Stimulated activated CD8-positive, alpha-beta memory T cell treated with anti-CD3 and anti-CD28 coated beads, Interleukin-4, amount 100 ng/mL, for 4 hours (primary cell): ENCODE results near the gene XK.
"Not testable (repeated sequence)": the region's sequence is repeated elsewhere in the genome, so short reads cannot be mapped to it uniquely, and the experiment has no call there.

Experiments used
- DNase-seq, 2 donors: peaks; one replicate each; pipeline ENCODE4 v3.0.0-alpha.2; 2020; ENCODE audit warnings: low read depth in 2 of 2, low spot score in 1 of 2

XK gene

DNA sequence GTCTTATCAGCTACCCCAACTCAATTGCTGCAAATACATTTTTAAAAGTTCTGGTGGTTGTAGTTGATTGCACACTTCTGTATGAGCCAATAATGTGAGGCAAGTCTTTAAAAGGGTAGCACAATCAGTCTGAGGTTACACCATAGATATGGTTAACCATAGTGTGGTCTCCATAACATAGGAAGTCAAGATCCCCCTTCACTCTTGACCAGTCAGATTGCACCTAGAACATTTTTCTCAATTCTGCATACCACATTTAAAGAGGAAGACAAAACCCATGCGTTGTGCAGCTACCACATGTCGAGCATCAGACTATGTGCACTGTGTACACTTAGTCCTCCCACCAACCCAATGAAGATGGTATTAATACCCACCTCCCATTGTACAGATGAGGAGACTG, 67.8 kb downstream of the XK start:
- no peak for DNase-seq

- DNase-seq = no peak
These were observed 68.9 kb downstream of the XK start for GRCh38 chrX:37754516-37754915.

GRCh38 chrX:37755025-37755424, 69.4 kb downstream of the XK start:
- no peak for DNase-seq

DNA sequence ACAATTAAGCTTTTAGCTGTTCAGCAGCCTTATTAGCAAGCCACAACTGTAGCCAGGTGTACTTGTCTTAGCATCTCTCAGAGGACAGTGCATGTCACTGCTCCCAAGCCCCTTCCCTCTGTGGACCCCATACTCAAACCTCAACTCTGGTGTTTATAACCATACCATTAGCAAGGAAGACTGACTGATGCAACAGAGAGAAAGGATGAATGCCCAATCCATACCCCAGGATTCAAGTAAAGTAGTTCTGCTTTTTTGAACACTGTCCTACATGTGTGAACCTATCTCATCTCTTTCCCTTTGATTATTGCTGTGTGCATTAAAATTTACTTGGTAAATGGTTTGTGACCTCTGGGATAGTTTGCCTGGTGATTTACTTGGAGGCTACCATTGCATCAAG, 71.5 kb downstream of the XK start:
- no peak for DNase-seq

DNA sequence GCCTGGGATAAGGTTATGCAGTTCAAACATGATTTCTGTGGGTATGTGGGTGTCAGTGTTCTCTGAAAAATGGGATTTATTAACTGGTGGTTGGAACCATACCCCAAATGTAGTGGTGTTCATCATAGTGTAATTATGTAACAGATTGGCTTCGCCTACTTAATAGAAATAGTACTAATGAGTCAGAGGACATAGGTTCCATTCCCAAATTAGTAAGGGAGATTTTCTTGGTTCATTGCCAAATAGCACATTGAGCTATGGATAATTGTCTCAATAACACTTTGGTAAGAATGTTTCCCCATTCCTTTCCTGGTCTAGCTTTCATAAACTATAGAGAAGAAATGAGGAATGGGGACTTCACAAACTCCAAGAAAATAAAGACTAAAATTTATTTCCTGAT, 73.8 kb downstream of the XK start:
- no peak for DNase-seq

DNA sequence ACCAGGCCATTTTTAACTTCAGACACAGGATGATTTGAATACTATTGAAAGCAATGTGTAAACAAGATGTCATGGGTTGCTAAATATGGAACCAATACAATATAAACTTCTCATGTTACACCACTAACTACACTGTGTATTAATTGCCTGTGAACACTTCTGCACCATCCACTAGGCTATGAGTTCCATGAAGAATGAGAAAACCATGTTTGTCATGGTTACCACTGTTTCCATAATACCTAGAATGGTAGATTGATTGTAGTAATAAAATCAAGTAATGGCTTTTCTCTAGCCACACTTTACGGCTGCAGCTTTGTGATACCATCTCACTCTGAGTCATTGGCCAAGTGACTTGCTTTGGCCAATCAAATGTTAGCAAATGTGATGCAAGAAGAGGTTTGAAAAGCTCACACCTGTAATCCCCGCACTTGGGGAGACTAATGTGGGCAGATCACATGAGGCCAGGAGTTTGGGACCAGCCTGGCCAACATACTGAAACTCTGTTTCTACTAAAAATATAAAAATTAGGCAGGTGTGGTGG, 74.4 kb downstream of the XK start:
- DNase-seq = no peak

DNA sequence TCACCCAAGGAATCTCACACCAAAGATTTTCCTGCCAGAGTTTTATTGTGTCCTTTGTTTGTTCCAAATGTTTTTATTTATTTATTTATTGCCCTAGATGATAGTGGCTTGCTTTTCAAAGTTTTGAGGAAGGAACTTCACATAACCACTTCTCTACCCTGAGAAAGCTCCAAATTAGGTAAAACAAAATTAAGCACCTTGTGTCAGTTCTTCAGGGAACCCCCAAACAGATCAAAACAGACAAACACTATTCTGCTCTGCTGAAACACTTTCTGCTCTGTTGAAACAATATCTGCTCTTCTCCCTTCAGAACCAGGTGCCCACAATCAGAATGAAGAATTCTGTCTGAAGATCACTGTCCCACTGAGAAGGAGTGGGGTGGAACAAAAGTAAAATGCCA, 77.8 kb downstream of the XK start:
- DNase-seq = no peak

GRCh38 chrX:37765507-37765906, 79.9 kb downstream of the XK start:
- DNase-seq = no peak

- DNase-seq = no peak
These were observed 81.8 kb downstream of the XK start for GRCh38 chrX:37767430-37767829.

- not testable (repeated sequence) for DNase-seq
These were observed 83.3 kb downstream of the XK start for GRCh38 chrX:37768866-37769265.

GRCh38 chrX:37776283-37776986, 90.8 kb downstream of the XK start:
- DNase-seq = no peak

DNA sequence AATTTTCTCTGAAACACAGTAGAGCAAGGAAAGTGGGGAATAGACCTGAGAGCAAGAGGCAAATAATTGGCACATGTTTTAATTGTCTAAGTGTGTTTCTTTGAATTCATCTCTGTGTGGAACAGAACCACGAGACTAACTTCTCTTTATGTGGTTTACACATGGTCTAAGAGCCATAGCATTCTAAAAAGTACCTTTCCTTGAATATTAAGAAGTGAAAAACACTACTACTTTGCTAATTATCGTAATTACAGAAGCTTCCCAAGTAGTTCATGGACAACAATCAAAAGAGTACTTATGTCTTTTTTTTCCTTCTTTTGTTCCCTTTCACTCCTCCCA, 91.4 kb downstream of the XK start:
- DNase-seq = no peak

GRCh38 chrX:37779857-37780256, 94.3 kb downstream of the XK start, which contains the start of gene CYBB:
Gene CYBB, plus strand, starts transcription at chrX:37780059. Its CDS starts 19 bp downstream, at chrX:37780078.
- DNase-seq = no peak

DNA sequence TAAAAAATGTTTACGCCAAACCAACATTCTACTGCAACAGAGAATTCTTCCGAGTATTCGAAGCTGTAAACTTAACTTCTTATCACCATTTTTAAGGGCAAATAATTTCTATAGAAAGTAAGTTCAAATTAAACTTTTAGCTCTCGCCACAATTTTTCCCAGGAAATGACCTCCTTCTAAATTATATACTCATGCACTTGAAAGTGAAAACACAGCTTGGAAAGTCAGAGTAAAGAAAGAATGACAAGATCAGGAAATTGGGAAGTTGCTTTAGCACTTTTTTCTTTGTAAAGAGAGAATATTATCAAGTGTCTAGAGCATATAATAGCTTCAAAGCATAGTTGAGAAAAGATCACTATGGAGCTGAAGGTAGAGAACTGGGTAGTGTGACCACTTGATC, 95.5 kb downstream of the XK start:
- DNase-seq = no peak
